Vagina (tissue), 2 donors: ENCODE data around the gene ASGR2. TPM values are rescaled to one million over a fixed set of nuclear protein-coding genes. Genes with fewer than 3 reads are reported as not detected.

Experiments
- DNase-seq, 2 donors: peaks; one replicate each; pipeline ENCODE4 v3.0.0-alpha.2; 2017; ENCODE audit errors: extremely low spot score in 2 of 2
- H3K27ac ChIP-seq: fragments of 200-600 bp; sonication (generic); one replicate; pipeline ENCODE4 v1.5.1; 2019
- H3K27me3 ChIP-seq: fragments of 200-600 bp; sonication (generic); one replicate; pipeline ENCODE4 v1.5.1; 2019
- H3K36me3 ChIP-seq, 2 donors: fragments of 200-600 bp; sonication (generic); one replicate each; pipeline ENCODE4 v1.5.1; 2017 to 2019
- H3K4me1 ChIP-seq: fragments of 200-600 bp; sonication (generic); one replicate; pipeline ENCODE4 v1.5.1; 2019
- H3K4me3 ChIP-seq, 2 donors: fragments of 200-600 bp; sonication (generic); 1 replicate in 1 of 2; 2 replicates in 1 of 2; pipeline ENCODE4 v1.5.1; 2016 to 2019
- H3K9me3 ChIP-seq: fragments of 200-600 bp; sonication (generic); one replicate; pipeline ENCODE4 v1.5.1; 2019
- POLR2A ChIP-seq, 2 donors: fragments of 450-650 bp; IDR thresholded peaks; one replicate each; pipeline ENCODE4 v1.6.1; 2017; ENCODE audit warnings: antibody characterized with exemption in 2 of 2, mild to moderate bottlenecking in 2 of 2, moderate library complexity in 2 of 2
- POLR2AphosphoS5 ChIP-seq, 2 donors: sonication (generic); formaldehyde crosslinking; IDR thresholded peaks; one replicate each; pipeline ENCODE4 v1.9.0; 2017; ENCODE audit warnings: antibody characterized with exemption in 2 of 2, mild to moderate bottlenecking in 2 of 2, low read depth in 1 of 2; ENCODE audit not compliant: insufficient read depth in 1 of 2
- intact Hi-C: fragments of 100-400 bp; cut with DNase I; formaldehyde crosslinking; loops from one replicate; pipeline ENCODE4 v1.15.1; 2023
- total RNA-seq: library from RNA; depleted of rRNA; stranded (reverse); fragments of >200 nt; gene quantifications from one replicate; pipeline ENCODE4 v1.2.3, GENCODE V29; 2016
- TF ChIP-seq, protein P1 (sequence below), 3 experiments: fragments of 450-650 bp in 2 of 3; fragments of 200-600 bp in 1 of 3; sonication (generic) in 1 of 3; IDR thresholded peaks; one replicate each; pipeline ENCODE4 v1.5.1; 2017 to 2019; ENCODE audit warnings: antibody characterized with exemption in 3 of 3, mild to moderate bottlenecking in 2 of 3, moderate library complexity in 2 of 3

The ASGR2 gene
- total RNA-seq, 1 donor from 2014 or later, result 2.7 TPM

DNA sequence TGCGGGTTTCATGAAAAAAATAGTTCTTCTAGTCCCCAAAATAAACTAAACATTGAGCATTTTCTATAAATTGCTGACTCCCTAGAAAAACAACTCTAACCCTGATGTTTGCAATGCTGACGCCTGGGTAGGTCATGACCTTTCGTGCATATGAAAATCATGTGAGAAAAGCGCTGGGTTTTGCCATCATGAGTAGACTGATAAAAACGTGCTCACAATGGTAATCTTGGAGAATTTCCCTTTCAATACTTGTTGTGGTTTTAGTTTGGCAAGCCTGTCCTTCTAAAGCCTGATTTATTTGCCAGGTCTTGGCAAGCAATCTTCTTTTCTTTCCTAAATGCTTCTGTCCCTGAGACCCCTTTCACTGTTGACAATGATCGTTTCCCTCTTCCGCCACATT, 30.5 kb downstream of the ASGR2 start:
- H3K4me3 ChIP-seq, result no peak overlapping the region
- H3K9me3 ChIP-seq, result no peaks in the 10 kb centered on the region
- intact Hi-C loops, result no loop called here
- H3K27me3 ChIP-seq, result no peaks in the 10 kb centered on the region
- no peak overlapping the region for H3K27ac ChIP-seq
- no peak for DNase-seq
- no peaks in the 10 kb centered on the region for H3K36me3 ChIP-seq
- TF ChIP-seq, protein P1, sequence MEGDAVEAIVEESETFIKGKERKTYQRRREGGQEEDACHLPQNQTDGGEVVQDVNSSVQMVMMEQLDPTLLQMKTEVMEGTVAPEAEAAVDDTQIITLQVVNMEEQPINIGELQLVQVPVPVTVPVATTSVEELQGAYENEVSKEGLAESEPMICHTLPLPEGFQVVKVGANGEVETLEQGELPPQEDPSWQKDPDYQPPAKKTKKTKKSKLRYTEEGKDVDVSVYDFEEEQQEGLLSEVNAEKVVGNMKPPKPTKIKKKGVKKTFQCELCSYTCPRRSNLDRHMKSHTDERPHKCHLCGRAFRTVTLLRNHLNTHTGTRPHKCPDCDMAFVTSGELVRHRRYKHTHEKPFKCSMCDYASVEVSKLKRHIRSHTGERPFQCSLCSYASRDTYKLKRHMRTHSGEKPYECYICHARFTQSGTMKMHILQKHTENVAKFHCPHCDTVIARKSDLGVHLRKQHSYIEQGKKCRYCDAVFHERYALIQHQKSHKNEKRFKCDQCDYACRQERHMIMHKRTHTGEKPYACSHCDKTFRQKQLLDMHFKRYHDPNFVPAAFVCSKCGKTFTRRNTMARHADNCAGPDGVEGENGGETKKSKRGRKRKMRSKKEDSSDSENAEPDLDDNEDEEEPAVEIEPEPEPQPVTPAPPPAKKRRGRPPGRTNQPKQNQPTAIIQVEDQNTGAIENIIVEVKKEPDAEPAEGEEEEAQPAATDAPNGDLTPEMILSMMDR (IDR thresholded peaks at IDR 0.05), result no peak
- TF ChIP-seq POLR2A (IDR thresholded peaks at IDR 0.05) (no peak), POLR2AphosphoS5 (IDR thresholded peaks at IDR 0.05; ENCODE audit: insufficient read depth in 1 of 2, low read depth in 1 of 2) (no peak)
- no peaks in the 10 kb centered on the region for H3K4me1 ChIP-seq

DNA sequence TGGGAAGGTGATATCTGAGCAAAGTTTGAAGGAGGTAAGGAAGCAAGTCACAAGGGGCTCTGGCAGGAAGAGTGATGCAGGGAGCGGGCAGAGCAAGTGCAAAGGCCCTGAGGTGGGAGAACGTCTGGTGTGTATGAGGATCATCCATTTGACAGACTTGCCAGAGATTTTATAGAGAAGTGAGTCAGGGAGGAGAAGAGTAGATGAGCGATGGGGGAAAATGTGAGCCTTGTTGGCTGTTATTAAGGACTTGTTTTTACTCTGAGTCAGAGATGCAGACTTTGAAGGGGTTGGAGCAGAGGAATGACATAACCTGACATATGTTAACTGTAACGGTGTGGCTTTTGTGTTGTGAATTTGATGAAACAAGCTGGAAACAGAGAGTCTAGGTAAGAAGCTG, 31.0 kb downstream of the ASGR2 start:
- intact Hi-C loops, result no loop called here
- no peaks in the 10 kb centered on the region for H3K27me3 ChIP-seq

DNA sequence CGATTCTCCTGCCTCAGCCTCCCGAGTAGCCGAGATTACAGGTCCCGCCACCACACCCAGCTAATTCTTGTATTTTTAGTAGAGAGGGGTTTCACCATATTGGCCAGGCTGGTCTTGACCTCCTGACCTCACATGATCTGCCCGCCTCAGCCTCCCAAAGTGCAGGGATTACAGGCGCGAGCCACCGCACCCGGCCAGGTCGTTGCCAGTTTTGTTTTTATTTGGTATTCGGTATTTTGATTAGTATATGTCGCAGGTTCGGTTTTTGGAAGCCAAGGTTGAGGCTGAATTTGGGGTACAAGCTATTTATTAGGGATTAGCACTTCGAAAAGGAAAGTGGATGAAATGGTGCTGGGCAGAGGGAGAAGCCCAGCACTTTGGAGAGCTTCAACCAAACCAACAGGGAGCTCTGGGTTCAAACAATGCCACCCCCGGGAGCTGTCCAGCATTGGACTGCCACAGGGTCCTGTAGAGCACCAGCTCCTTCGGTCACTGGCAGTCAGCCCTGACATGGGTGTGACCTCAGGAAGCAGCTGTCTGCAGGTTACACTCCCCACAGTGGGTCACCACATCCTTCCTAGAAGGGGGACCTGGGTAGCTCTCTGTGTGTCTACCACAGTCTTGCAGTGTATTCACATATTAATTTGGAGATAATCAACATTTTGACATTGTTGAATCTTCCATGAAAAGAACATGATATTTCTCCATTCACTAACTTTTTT, 33.1 kb downstream of the ASGR2 start:
- intact Hi-C loops, result no loop called here
- Histone ChIP-seq H3K4me1 (no peaks in the 10 kb centered on the region), H3K36me3 (no peaks in the 10 kb centered on the region), H3K4me3 (no peak overlapping the region), H3K9me3 (no peaks in the 10 kb centered on the region), H3K27ac (no peak overlapping the region), H3K27me3 (no peaks in the 10 kb centered on the region)
- TF ChIP-seq POLR2AphosphoS5 (IDR thresholded peaks at IDR 0.05; ENCODE audit: insufficient read depth in 1 of 2, low read depth in 1 of 2) (no peak), POLR2A (IDR thresholded peaks at IDR 0.05) (no peak)
- TF ChIP-seq, protein P1 (IDR thresholded peaks at IDR 0.05), result no peak
- DNase-seq, result no peak

More for the DNA sequence above, 31.0 kb downstream of the ASGR2 start:
- no peak for DNase-seq
- Histone ChIP-seq H3K36me3 (no peaks in the 10 kb centered on the region), H3K9me3 (no peaks in the 10 kb centered on the region), H3K4me3 (no peak overlapping the region), H3K27ac (no peak overlapping the region), H3K4me1 (no peaks in the 10 kb centered on the region)
- TF ChIP-seq POLR2A (IDR thresholded peaks at IDR 0.05) (no peak), POLR2AphosphoS5 (IDR thresholded peaks at IDR 0.05; ENCODE audit: insufficient read depth in 1 of 2, low read depth in 1 of 2) (no peak)
- TF ChIP-seq, protein P1 (IDR thresholded peaks at IDR 0.05), result no peak

DNA sequence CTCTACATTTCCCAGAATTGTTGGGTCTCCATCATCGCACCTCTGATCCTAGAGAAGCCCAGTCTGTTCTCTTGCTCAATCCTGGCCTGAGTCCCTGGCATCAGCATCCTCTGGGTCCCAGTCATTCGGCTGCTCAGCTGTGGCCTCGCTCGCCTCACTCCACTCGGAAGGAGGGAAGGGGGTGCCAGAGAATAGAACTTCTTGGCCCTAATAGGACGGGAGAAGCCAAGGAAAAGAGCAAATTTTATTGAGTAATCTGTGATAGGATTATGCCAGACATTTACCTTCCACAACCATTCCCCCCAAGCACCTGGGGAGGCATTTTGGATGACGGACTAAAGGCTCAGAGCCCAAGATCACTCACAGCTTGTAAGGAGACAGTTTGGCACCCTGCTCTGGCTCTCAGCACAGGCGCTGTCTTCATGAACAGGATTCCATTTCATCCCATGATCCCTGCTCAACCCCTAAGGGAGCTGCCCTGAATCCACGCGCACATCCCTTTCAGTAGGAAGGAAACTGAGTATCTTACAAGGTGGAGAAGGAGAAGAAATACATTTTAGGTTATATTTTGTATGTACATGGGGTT, 34.1 kb downstream of the ASGR2 start:
- Histone ChIP-seq H3K36me3 (no peaks in the 10 kb centered on the region), H3K4me3 (no peak overlapping the region), H3K9me3 (no peaks in the 10 kb centered on the region), H3K27me3 (no peaks in the 10 kb centered on the region), H3K4me1 (no peaks in the 10 kb centered on the region), H3K27ac (no peak overlapping the region)
- no peak for DNase-seq
- intact Hi-C loops, result no loop called here
- TF ChIP-seq POLR2AphosphoS5 (IDR thresholded peaks at IDR 0.05; ENCODE audit: insufficient read depth in 1 of 2, low read depth in 1 of 2), result peak in 1 of 2 donors; percentile 27
- TF ChIP-seq, protein P1 (IDR thresholded peaks at IDR 0.05), result no peak
